ENCODE measurements around the gene GALNT16. TPM values are rescaled to one million over a fixed set of nuclear protein-coding genes. Genes with fewer than 3 reads are reported as not detected.

The GALNT16 gene
- total and polyA plus RNA-seq, 2 of the 8 experiments (the other 6 are each of a cell fraction or from before 2014, with no cell fraction given): 5.4 to 6.3 TPM

GRCh38 chr14:69244946-69245345 is 15.0 kb upstream of the GALNT16 start:
- CTCF ChIA-PET (ENCODE audit: partially characterized antibody): interaction anchor here (0.7 to 7.9 kb wide), 3 partner anchors 12 to 118 kb away, joined by 3 to 62 read pairs (median 5); no protein-coding TSS in a partner anchor
- FAIRE-seq: no peak

More at GRCh38 chr14:69244946-69245345, 15.0 kb upstream of the GALNT16 start:
- no peak overlapping the region for H2BK12ac ChIP-seq (ENCODE audit: low read depth, low read length)
- H3K79me2 ChIP-seq (ENCODE audit: control insufficient read depth in 1 of 2, insufficient read depth in 2 of 2, low read length in 2 of 2): no peaks in the 10 kb centered on the region
- H3K27me3 ChIP-seq (replicated peaks in 1 of 4; ENCODE audit: control insufficient read depth in 3 of 4, extremely low read depth in 1 of 4, insufficient read depth in 3 of 4, low read length in 3 of 4): no peaks in the 10 kb centered on the region
- no peak overlapping the region for H4K5ac ChIP-seq (ENCODE audit: insufficient read length, low read depth, low read length)
- no peak overlapping the region for H2AK5ac ChIP-seq (ENCODE audit: low read depth, low read length)
- H2BK5ac ChIP-seq (ENCODE audit: low read depth, low read length): no peak overlapping the region
- no peak overlapping the region for H3K23ac ChIP-seq (ENCODE audit: insufficient read length)
- TF ChIP-seq SP4 (IDR thresholded peaks at IDR 0.05; ENCODE audit: low read length): no peak
- no peak for TF ChIP-seq TAF1 (IDR thresholded peaks at IDR 0.05; ENCODE audit: low read depth, low read length)
- TF ChIP-seq MAX (IDR thresholded peaks at IDR 0.05): no peak
- no peak for TF ChIP-seq BCL11A (IDR thresholded peaks at IDR 0.05; ENCODE audit: low read depth in 2 of 2, low read length in 2 of 2)
- no peak for TF ChIP-seq EGR1 (IDR thresholded peaks at IDR 0.05; ENCODE audit: borderline replicate concordance, low read depth, low read length)
- TF ChIP-seq KDM1A (IDR thresholded peaks at IDR 0.05; ENCODE audit: borderline replicate concordance, low read length): no peak
- no peak for TF ChIP-seq CBX8 (IDR thresholded peaks at IDR 0.05; ENCODE audit: borderline replicate concordance, low read depth, low read length)
- TF ChIP-seq TAF7 (optimal IDR thresholded peaks at IDR 0.05; ENCODE audit: borderline replicate concordance, low read depth, low read length): no peak
- no peak for TF ChIP-seq SIX5 (IDR thresholded peaks at IDR 0.05; ENCODE audit: low read depth, low read length)
- TF ChIP-seq BACH1 (IDR thresholded peaks at IDR 0.05; ENCODE audit: low read length): no peak
- no peak overlapping the region for H2BK120ac ChIP-seq (replicated peaks; ENCODE audit: low read depth, low read length)
- no peaks in the 10 kb centered on the region for H3K23me2 ChIP-seq (ENCODE audit: low read depth, low read length)
- H3K56ac ChIP-seq (replicated peaks; ENCODE audit: insufficient read length, low read depth, low read length): no peak overlapping the region
- no peaks in the 10 kb centered on the region for H3K9me3 ChIP-seq (ENCODE audit: insufficient read depth in 2 of 2, low read depth in 1 of 2, low read length in 1 of 2)
- H2BK15ac ChIP-seq (ENCODE audit: low read length): no peak overlapping the region
- no peaks in the 10 kb centered on the region for H3K79me1 ChIP-seq (ENCODE audit: low read depth, low read length)
- H3K4me1 ChIP-seq (replicated peaks in 1 of 4; ENCODE audit: control insufficient read depth in 3 of 4, insufficient read depth in 4 of 4, low read length in 3 of 4): no peaks in the 10 kb centered on the region
- peaks cover 0 to 1% of the 10 kb centered on the region in 2 experiments for H4K20me1 ChIP-seq (replicated peaks in 1 of 2; ENCODE audit: control insufficient read depth in 1 of 2, insufficient read depth in 2 of 2, low read length in 2 of 2)
- H3K4me2 ChIP-seq (ENCODE audit: insufficient read depth in 1 of 2, low read depth in 2 of 2, low read length in 2 of 2): no peak overlapping the region
- no peak overlapping the region for H2BK20ac ChIP-seq (ENCODE audit: low read length)
- H4K91ac ChIP-seq (replicated peaks; ENCODE audit: insufficient read length, low read length): no peak overlapping the region
- no peak overlapping the region for H3K18ac ChIP-seq (ENCODE audit: extremely low read depth, low read length)
- DNase-seq (ENCODE audit: low read depth in 1 of 2, low spot score in 2 of 2): no peak
- no peak overlapping the region for H3K4ac ChIP-seq (replicated peaks; ENCODE audit: insufficient read length, low read depth, low read length)
- H2AFZ ChIP-seq (ENCODE audit: low read length): no peak overlapping the region
- POLR2A ChIA-PET (ENCODE audit: partially characterized antibody): no interaction called here
- H4K8ac ChIP-seq (ENCODE audit: extremely low read depth, insufficient read depth, low read length): no peak overlapping the region
- WGBS, 2 experiments (ENCODE audit: extremely low coverage in 1 of 2, insufficient coverage in 1 of 2, insufficient read length in 1 of 2, insufficient replicate concordance in 2 of 2, low coverage in 1 of 2, low lambda C conversion rate in 2 of 2, missing lambda C conversion rate in 1 of 2): 93% methylated on average over 3 of the region's 3 CpGs; no CpG with 5 or more reads in 1 of the 2 experiments
- no peak overlapping the region for H3K14ac ChIP-seq (ENCODE audit: insufficient read length)
- no peak overlapping the region for H3K9ac ChIP-seq (replicated peaks in 1 of 4; ENCODE audit: extremely low read depth in 1 of 4, low read depth in 3 of 4, low read length in 3 of 4)
- no peak overlapping the region for H3K4me3 ChIP-seq (ENCODE audit: extremely low read depth in 1 of 4, insufficient read depth in 2 of 4, low read depth in 3 of 4, low read length in 4 of 4)
- H3K27ac ChIP-seq (ENCODE audit: low read depth, low read length): no peak overlapping the region
- H3K36me3 ChIP-seq (ENCODE audit: control insufficient read depth in 2 of 4, insufficient read depth in 4 of 4, low read length in 3 of 4): peaks cover 0 to 7% (median 2%) of the 10 kb centered on the region in 4 experiments; a peak in 3 of 8 replicates

Data from H1 (cell line).